ENCODE results near the gene MCF2L2.
A peak's percentile ranks its signal among the peaks of the same experiment; 100 is the strongest.
"Not testable (repeated sequence)": the region's sequence is repeated elsewhere in the genome, so short reads cannot be mapped to it uniquely, and the experiment has no call there.

Gene MCF2L2

DNA sequence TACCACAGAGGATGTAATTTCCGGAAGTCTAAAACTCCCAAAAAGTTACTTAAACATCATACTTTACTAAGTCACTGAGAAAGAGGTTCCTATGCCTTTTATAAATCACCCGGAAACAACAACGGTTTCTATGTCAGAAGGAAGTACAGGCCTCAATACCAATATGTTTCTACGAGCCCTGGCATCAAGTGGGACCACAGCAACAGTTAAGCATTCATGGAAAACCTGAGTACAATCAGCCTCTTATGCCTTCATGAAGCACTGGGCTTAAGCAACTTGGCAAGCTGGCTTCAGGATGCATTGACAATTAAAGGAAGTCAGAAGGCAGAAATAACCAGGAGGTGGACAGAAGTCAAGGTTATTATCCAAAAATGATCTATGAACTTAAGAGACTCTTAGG, 194.5 kb downstream of the MCF2L2 start:
- DNase-seq (ENCODE audit: low spot score): no peak

- no peak for DNase-seq (ENCODE audit: low spot score)
Measured at GRCh38 chr3:183230826-183231225, 197.6 kb downstream of the MCF2L2 start.

GRCh38 chr3:183230251-183230650, 198.2 kb downstream of the MCF2L2 start:
- not testable (repeated sequence) for DNase-seq (ENCODE audit: low spot score)

GRCh38 chr3:183229178-183229577, 199.2 kb downstream of the MCF2L2 start:
- DNase-seq (ENCODE audit: low spot score): no peak

DNA sequence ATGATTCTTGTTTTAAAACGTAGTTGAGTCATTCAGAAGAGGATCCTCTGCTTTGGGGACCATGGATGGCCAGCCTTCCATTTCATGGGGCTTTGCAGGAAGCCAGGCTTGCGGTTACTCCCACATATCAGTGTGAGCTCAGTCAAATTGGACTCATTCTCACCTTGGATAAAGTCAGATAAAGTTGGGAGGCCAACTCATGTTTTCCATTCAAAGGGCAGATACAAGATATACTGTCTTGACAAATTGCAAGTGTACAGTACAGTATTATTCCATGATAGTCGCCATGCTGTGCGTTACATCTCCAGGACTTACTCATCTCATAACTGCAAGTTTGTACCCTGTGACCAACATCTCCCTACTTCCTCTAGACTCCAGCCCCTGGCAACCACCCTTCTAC, 200.8 kb downstream of the MCF2L2 start:
- DNase-seq (ENCODE audit: low spot score): no peak

GRCh38 chr3:183226333-183226890, 202.0 kb downstream of the MCF2L2 start:
- no peak for DNase-seq (ENCODE audit: low spot score)

GRCh38 chr3:183224180-183224970, 204.0 kb downstream of the MCF2L2 start:
- no peak for DNase-seq (ENCODE audit: low spot score)

DNA sequence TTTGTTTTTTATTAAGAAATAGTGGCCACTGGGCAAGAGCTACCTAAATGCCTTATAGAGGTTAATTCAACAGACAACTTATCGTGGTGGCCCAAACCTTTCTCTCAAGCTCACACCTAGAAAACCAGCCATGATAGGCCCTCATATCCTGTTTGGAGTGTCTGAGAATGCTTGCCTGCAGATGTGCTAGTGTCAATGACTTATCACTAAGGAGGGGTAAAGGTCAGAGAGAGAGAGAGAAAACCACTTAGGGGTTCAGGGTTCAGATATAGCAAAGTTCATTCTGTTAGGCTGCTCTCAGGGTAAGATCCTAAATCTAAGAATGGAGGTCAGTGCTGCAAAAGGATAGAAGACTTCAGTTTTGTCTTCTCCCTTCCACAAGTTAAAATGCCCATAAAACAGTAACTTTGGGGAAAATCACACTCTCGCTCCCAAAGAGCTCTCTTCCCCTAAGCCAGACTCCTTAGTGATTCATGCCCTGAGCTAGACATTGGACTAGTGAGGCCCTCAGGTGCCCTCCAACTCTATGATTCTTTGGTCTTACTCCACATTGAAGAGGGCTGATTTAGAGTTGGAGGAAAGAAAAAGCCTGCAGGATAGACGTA, 205.7 kb downstream of the MCF2L2 start:
- no peak for DNase-seq (ENCODE audit: low spot score)

DNA sequence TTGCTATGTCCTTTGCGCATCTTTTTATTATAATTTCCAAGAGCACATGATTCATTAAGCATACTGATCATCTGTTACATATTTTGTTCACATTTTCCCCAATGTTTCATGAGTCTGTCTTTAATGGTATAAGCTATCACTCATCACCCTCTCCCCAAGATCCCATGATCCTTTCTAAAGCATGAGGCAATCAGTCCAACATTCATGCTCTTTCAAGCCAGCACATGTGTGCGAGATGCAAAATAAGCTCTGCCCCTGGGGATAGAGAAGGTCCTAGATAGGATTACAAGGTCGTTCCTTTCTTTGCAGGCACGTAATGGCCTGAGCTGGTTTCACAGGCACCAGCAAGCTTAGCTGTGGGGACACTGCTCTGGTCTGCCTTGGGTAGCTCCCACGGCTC, 207.6 kb downstream of the MCF2L2 start:
- no peak for DNase-seq (ENCODE audit: low spot score)

- DNase-seq (ENCODE audit: low spot score): no peak
Measured at GRCh38 chr3:183218826-183219225, 209.6 kb downstream of the MCF2L2 start.

DNA sequence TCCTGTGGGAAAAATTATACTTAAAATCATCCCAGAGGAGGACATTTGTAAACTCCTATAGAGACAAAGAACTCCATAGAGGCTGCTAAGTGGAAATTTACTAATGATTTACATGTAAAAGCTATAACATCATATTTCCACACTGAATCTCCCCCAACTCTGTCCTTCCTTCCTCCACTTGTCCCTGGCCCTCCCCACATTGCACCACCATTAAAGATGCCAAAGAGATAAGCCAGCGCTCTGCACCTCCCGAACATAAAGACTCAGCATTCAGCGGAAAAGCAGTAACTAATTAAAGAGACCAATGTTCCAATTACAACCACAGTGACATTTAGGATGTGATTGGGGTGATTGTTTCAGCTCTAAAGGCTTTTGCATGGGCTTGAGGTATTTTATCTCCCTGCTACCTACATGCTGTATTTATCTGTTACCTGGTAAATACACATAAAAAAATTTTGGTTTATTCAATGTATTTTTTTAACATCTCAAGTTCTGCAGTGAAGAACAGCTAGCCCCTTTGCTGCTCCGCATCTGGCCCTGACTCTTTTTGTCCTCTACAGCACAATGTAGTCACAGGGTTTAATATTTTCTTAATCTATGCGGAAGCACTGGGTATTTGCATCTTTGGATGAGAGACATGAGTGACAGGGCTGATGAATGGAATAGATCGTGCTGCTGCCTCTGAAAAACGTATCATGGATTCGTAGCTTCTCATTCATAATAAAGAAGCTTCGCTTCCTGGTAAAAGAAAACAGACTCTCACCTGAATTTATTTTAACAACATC, 210.7 kb downstream of the MCF2L2 start:
- no peak for DNase-seq (ENCODE audit: low spot score)

- DNase-seq (ENCODE audit: low spot score): no peak
Measured at GRCh38 chr3:183215591-183216202, 212.7 kb downstream of the MCF2L2 start.

DNA sequence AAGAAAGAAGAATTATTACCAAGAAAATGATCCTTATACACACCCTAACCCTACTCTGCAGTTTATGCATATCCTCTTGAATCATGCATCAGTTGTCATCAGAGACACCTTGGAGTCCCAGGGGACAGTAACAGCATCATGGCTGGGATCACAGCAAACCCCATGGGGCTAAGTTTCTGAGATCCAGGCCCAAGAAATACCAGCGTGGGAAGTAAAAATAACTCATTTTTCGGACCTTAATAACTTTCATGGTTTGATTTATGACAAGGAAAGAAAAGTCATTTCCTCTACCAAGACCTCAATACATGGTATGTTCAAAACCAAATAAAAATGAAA, 214.2 kb downstream of the MCF2L2 start:
- no peak for DNase-seq (ENCODE audit: low spot score)

DNA sequence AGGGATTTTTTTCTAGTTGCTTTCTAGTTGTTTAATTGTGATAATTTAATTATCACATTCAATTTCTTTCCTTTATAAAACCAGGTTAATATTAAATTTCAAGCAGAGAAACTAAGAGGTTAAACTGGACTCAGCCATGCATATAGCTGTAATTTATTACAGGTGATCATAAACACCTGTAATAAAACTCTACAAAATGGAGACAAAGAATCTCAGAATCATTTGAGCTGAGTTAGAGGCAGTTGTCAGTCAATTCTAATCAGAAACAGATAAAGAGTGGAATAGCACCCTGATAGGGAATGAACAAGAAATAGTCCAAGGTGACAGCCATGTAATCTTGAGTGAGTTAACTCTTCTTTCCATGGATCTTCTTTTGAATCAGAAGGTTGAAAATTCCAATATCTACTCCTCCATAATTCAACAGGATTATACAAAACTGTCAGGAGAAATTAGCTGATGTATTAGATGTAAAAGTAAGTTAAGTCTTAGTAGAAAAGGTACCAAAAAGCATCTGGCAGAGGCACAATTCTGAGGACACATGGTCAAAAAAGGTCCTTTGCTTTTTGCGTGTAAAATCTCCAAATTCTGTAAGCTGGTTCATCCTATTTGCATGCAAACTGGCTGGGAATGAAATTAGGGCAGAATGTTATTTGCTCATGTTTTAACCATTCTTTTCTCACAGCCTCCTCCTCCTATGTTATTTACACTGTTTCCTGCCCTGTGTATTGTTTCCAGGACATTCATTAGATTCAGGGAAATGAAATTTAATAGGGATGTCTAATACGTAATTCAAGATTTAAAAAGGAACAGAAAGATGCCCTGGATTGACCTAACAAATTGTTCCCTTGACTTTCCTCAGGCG, 214.8 kb downstream of the MCF2L2 start:
- no peak for DNase-seq (ENCODE audit: low spot score)

DNA sequence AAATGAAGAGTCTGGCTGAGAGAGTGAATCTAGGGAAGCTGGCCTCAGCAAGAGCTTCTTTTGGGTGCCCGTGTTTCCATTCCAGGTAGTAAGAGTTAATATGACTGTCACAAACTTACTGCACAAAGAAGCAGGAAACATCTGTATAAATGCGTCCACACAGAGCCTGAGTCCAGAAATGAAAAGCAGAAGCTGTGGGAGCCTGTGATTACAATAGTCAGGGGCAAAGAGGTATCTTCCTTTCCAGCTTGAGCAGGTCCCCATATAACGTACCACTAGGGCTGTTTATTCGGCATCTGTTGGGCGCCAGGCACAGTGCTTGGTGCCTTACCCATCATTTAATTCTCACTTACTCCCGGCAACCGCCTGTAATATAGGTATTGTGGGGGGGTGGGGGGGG, 215.9 kb downstream of the MCF2L2 start:
- peak; percentile 41 for DNase-seq (ENCODE audit: low spot score)

GRCh38 chr3:183212096-183212495, 216.3 kb downstream of the MCF2L2 start:
- no peak for DNase-seq (ENCODE audit: low spot score)

DNA sequence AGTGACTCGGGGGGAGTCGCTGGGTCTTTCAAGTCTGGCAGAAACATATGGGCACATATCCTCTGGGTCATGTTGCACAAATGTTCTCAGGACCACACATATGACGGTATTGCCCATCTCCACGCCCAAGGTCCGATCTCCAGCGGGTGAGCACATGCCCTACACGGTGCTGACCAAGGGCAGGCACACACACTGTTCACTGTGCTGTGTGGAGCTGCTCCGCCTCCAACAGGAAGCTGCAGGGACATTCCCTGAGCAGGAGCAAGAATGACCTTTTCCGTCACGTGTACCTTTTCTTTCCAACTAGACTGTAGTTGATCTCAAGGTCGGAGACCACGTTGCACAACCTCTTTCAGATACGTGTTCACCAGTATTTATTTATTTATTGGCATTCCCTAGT, 217.1 kb downstream of the MCF2L2 start:
- no peak for DNase-seq (ENCODE audit: low spot score)

GRCh38 chr3:183210862-183211341, 217.5 kb downstream of the MCF2L2 start:
- no peak for DNase-seq (ENCODE audit: low spot score)

DNA sequence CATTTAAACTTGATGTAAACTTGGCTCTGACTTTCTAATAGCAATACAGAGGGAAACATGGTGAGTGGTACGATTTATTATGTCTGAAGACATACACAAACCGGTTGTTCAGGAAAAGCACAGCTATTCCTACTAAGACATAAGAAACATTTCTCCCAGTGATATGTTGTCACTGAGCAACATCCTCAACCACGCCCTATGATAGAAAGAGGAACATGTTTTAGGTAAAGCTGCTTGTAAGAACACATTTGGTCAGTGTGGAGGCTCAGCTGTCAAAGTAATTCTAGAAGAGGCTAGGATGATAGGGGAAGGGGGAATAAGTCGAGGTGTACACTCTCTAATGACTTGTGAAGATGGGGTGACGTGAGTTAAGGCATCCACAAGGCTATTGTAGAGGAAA, 218.1 kb downstream of the MCF2L2 start:
- no peak for DNase-seq (ENCODE audit: low spot score)

DNA sequence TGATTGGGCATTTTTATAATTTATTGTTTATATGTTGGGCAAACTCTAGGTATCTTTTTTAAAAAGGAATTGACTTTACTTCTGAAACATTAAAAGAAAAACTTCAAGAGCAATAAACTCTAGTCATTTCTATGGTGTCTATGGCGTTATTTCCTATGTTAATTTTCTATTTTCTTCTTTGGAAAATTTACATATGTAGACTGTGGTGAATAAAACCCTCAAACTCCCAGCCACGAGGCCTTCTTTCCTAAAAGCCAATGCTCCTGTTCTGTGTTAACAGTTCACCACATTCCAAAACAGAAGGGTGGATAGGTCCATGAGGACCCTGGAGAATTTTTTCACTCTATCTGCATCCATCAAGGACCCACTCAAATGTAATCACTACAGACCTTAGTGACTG, 219.6 kb downstream of the MCF2L2 start:
- DNase-seq (ENCODE audit: low spot score): no peak

- no peak for DNase-seq (ENCODE audit: low spot score)
Measured at GRCh38 chr3:183208260-183208659, 220.2 kb downstream of the MCF2L2 start.

All from putamen (tissue), 1 donor.